ENCODE measurements around the gene STX8.
"Not testable (repeated sequence)": the region's sequence is repeated elsewhere in the genome, so short reads cannot be mapped to it uniquely, and the experiment has no call there.

Gene STX8

GRCh38 chr17:9363440-9364350 is 211.9 kb downstream of the STX8 start:
- Mint-ChIP-seq H3K36me3 (ENCODE audit: insufficient read depth) (peaks cover 5% of the 10 kb centered on the region), H3K27ac (ENCODE audit: low read depth) (no peak overlapping the region), H3K9me3 (no peaks in the 10 kb centered on the region), H3K27me3 (no peaks in the 10 kb centered on the region), H3K4me1 (peaks cover 19% of the 10 kb centered on the region), H3K4me3 (no peak overlapping the region)
- ATAC-seq (replicated peaks; ENCODE audit: extremely low read depth, poor library complexity, severe bottlenecking) (no peak), DNase-seq (ENCODE audit: low spot score in 2 of 2) (no peak)

DNA sequence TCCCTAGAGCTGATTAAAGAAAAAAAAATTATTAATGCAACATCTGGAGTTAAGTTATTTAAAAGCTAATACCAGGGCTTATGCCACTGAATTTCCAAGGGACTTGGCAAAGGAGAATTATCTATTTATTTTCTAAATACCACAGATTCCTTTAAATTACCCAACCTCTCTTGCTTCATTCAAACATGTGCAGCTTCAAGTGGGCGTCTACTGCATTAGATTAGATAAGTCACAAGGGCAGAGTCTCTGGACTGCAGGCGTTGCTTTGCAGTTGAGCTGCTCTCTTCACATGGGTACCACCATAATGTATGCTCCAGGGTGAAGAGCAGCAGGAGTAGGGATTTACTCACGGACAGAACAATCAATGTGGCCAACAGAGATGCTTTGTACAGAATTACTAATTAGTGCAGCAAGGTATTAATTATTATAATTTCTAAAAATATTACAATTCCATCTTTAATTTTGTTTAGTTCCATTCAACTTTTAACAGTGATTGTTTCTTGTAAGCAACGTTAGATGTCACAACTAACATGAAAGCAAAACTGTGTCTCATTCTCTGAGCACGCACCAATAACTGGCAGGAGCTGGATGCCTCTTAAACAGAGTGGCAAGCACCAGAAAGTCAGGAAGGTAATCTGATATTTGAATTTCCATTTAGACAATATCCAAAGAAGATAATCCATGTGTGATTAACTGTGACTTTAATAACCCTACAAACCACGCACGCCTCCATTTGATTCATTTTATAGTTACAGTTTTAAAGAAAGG is 214.2 kb downstream of the STX8 start:
- no peak for DNase-seq (ENCODE audit: low spot score in 2 of 2)
- Mint-ChIP-seq H3K4me3 (no peak overlapping the region), H3K9me3 (no peaks in the 10 kb centered on the region), H3K27ac (ENCODE audit: low read depth) (no peak overlapping the region), H3K36me3 (ENCODE audit: insufficient read depth) (peaks cover 2% of the 10 kb centered on the region), H3K4me1 (peaks cover 17% of the 10 kb centered on the region), H3K27me3 (no peaks in the 10 kb centered on the region)
- no peak for ATAC-seq (replicated peaks; ENCODE audit: extremely low read depth, poor library complexity, severe bottlenecking)

DNA sequence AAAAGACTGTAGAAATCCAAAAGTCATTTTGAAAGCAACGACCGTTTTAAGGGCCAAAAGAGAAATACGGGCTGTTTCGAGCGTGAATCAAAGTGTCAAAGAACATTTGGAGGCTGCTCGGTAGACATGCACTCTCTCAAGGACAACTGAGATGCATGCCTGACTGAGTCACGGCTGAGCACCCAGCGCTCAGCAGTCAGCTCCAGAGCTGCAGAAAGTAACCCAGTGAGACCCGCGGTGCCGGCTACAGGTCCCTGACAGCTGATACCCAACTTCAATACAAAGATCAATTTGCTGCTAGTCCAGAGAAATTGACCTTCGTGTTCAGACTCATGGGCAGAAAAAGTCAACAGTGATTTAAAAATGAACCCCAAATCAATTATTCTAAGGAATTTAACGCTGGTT is 214.9 kb downstream of the STX8 start:
- no peak for DNase-seq (ENCODE audit: low spot score in 2 of 2)
- Mint-ChIP-seq H3K4me1 (peaks cover 17% of the 10 kb centered on the region), H3K9me3 (no peaks in the 10 kb centered on the region), H3K27ac (ENCODE audit: low read depth) (no peak overlapping the region), H3K27me3 (no peaks in the 10 kb centered on the region), H3K36me3 (ENCODE audit: insufficient read depth) (peaks cover 2% of the 10 kb centered on the region), H3K4me3 (no peak overlapping the region)
- no peak for ATAC-seq (replicated peaks; ENCODE audit: extremely low read depth, poor library complexity, severe bottlenecking)

DNA sequence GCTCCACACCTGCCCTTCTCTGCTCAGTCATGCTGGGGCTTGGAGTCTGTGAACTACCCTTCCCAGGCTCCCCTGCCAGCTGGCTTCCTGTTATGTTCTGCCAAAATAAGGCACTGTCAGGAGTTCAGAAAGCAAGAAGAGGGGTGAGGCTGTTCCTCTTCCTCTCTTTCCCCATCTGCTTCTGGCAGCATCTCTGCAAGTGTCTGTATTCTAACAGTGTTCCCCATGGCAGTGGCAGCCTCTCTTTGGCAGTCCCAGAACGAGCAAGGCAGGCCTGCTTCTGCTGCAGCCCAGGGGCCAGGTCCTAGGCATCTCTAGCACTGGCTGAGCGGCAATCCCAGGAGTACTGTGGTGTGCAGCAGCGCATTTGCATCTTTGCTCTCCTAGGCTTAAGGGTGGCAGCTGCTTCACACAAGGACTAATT is 219.1 kb downstream of the STX8 start:
- ATAC-seq (replicated peaks; ENCODE audit: extremely low read depth, poor library complexity, severe bottlenecking) (no peak), DNase-seq (ENCODE audit: low spot score in 2 of 2) (no peak)
- Mint-ChIP-seq H3K4me1 (peaks cover 4% of the 10 kb centered on the region), H3K27me3 (no peaks in the 10 kb centered on the region), H3K4me3 (no peak overlapping the region), H3K9me3 (no peaks in the 10 kb centered on the region), H3K36me3 (ENCODE audit: insufficient read depth) (peaks cover 2% of the 10 kb centered on the region), H3K27ac (ENCODE audit: low read depth) (no peak overlapping the region)

- no peak overlapping the region for H3K4me3 Mint-ChIP-seq
- ATAC-seq (replicated peaks; ENCODE audit: extremely low read depth, poor library complexity, severe bottlenecking) (no peak), DNase-seq (ENCODE audit: low spot score in 2 of 2) (no peak)
- H3K4me1 Mint-ChIP-seq: peaks cover 4% of the 10 kb centered on the region
- H3K27ac Mint-ChIP-seq (ENCODE audit: low read depth): no peak overlapping the region
- no peaks in the 10 kb centered on the region for H3K27me3 Mint-ChIP-seq
- H3K9me3 Mint-ChIP-seq: no peaks in the 10 kb centered on the region
- peaks cover 2% of the 10 kb centered on the region for H3K36me3 Mint-ChIP-seq (ENCODE audit: insufficient read depth)
Observed at GRCh38 chr17:9355846-9356245, 219.8 kb downstream of the STX8 start.

DNA sequence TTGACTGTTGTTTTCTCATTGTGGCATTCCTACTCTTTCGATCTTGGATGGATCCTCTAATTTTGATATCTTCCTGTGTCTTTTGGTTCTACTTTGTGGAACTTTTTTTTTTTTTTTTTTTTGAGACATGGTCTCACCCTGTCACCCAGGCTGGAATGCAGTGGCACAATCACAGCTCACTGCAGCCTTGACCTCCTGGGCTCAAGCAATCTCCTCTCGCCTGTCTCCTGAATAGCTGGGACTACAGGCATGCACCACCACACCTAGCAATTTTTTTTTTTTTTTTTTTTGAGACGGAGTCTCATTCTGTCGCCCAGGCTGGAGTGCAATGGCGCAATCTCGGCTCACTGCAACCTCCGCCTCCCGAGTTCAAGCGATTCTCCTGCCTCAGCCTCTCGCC is 220.4 kb downstream of the STX8 start:
- not testable (repeated sequence) for ATAC-seq (replicated peaks; ENCODE audit: extremely low read depth, poor library complexity, severe bottlenecking); H3K27me3 Mint-ChIP-seq; H3K4me1 Mint-ChIP-seq; H3K4me3 Mint-ChIP-seq; H3K9me3 Mint-ChIP-seq; H3K36me3 Mint-ChIP-seq (ENCODE audit: insufficient read depth); H3K27ac Mint-ChIP-seq (ENCODE audit: low read depth); DNase-seq (ENCODE audit: low spot score in 2 of 2)

DNA sequence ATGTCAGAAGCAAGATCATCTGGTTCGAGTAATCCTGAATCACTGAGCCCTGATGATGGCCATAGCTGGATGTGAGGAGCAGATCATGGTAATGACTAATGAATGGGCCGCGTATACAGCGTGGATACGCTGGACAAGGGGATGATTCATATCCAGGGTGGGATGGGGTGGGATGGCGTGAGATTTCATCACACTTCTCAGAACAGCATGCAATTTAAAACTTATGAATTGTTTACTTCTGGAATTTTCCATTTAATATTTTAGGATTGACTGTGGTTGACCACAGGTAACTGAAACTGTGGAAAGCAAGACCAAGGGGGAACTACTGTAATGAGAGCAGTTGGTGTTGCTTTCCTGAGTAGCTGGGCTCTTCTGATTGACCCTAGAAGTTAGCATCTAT is 225.5 kb downstream of the STX8 start:
- H3K4me3 Mint-ChIP-seq: no peak overlapping the region
- no peaks in the 10 kb centered on the region for H3K27me3 Mint-ChIP-seq
- no peak for DNase-seq (ENCODE audit: low spot score in 2 of 2)
- H3K36me3 Mint-ChIP-seq (ENCODE audit: insufficient read depth): peaks cover 2% of the 10 kb centered on the region
- no peaks in the 10 kb centered on the region for H3K9me3 Mint-ChIP-seq
- peaks cover 6% of the 10 kb centered on the region for H3K4me1 Mint-ChIP-seq
- H3K27ac Mint-ChIP-seq (ENCODE audit: low read depth): no peak overlapping the region
- no peak for ATAC-seq (replicated peaks; ENCODE audit: extremely low read depth, poor library complexity, severe bottlenecking)

DNA sequence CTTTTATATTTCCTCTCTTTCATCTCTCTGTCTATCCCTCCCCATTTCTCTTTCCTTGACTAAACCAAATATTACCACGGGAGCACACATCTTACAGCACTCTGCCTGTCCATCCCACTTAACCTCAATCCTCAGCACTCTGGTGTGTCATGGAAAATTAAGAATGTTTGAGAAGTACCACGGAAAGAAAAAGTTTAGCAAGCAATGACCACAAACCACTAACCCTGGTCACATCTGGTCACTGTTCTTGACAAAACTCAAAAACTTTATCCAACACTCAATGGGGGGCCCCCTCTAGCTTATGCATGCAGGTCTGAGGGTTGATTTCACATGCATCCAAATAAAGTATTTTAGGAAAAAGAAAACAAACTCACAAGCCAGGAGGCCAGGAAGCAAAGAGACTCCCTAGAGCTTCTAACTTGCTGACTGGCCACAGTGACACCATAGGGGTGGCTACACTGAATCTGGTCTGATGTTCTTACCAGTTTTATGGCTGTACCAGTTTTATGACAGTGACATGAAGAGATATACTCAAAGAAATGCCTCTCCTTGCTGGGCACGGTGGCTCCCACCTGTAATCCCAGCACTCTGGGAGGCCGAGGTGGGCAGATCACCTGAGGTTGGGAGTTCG is 229.2 kb downstream of the STX8 start:
- ATAC-seq (replicated peaks; ENCODE audit: extremely low read depth, poor library complexity, severe bottlenecking) (no peak), DNase-seq (ENCODE audit: low spot score in 2 of 2) (no peak)
- Mint-ChIP-seq H3K4me3 (no peak overlapping the region), H3K4me1 (peaks cover 17% of the 10 kb centered on the region), H3K9me3 (no peaks in the 10 kb centered on the region), H3K36me3 (ENCODE audit: insufficient read depth) (peaks cover 2% of the 10 kb centered on the region), H3K27me3 (no peaks in the 10 kb centered on the region), H3K27ac (ENCODE audit: low read depth) (no peak overlapping the region)

DNA sequence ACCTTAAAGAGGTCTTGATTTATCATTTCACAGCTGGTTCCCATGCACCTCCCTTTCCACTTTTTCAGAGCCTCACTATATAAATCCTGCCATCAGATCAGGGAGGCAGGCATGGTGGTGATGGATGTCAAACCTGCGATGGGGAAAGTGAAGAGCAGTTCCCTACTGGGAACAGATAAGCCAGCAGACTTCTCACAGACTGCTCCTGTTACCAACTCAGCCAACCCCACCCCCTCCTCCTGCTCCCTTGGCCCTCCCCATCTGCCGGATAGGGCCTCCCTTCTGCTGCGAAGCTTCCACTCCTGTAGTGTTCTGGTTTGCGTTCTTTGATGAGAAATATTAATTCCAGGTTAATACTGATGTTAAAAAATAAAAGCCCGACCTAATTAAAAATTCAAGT is 232.1 kb downstream of the STX8 start:
- Mint-ChIP-seq H3K4me1 (peaks cover 17% of the 10 kb centered on the region), H3K27me3 (no peaks in the 10 kb centered on the region), H3K9me3 (no peaks in the 10 kb centered on the region), H3K4me3 (no peak overlapping the region), H3K27ac (ENCODE audit: low read depth) (no peak overlapping the region), H3K36me3 (ENCODE audit: insufficient read depth) (no peaks in the 10 kb centered on the region)
- DNase-seq (ENCODE audit: low spot score in 2 of 2) (no peak), ATAC-seq (replicated peaks; ENCODE audit: extremely low read depth, poor library complexity, severe bottlenecking) (no peak)

GRCh38 chr17:9342225-9342624 is 233.4 kb downstream of the STX8 start:
- Mint-ChIP-seq H3K4me3 (no peak overlapping the region), H3K36me3 (ENCODE audit: insufficient read depth) (no peaks in the 10 kb centered on the region), H3K27me3 (no peaks in the 10 kb centered on the region), H3K27ac (ENCODE audit: low read depth) (no peak overlapping the region), H3K9me3 (no peaks in the 10 kb centered on the region), H3K4me1 (peaks cover 17% of the 10 kb centered on the region)
- ATAC-seq (replicated peaks; ENCODE audit: extremely low read depth, poor library complexity, severe bottlenecking) (no peak), DNase-seq (ENCODE audit: low spot score in 2 of 2) (no peak)

DNA sequence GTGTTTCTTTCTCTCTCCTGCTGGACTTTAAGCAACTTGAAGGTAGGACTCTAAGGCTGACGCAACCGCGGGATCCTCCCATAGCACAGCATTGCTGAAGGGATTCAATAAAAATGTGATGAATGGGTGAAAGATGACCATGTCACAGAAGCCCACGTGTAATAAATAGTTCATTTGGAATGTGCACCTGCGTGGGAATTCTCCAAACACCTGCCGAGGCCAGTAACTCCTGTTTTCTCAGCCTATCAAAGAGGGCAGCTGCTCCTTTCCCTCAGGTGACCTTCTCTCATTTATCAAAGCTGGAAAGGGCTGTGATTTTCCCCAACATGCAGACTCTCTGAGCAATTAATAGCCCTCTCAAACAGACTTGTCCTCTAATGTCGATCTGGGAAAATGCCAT is 235.7 kb downstream of the STX8 start:
- Mint-ChIP-seq H3K4me1 (peaks cover 11% of the 10 kb centered on the region), H3K9me3 (peaks cover 13% of the 10 kb centered on the region), H3K27ac (ENCODE audit: low read depth) (no peak overlapping the region), H3K4me3 (no peak overlapping the region), H3K36me3 (ENCODE audit: insufficient read depth) (no peaks in the 10 kb centered on the region), H3K27me3 (no peaks in the 10 kb centered on the region)
- ATAC-seq (replicated peaks; ENCODE audit: extremely low read depth, poor library complexity, severe bottlenecking): no peak
- DNase-seq (ENCODE audit: low spot score in 2 of 2): no peak

DNA sequence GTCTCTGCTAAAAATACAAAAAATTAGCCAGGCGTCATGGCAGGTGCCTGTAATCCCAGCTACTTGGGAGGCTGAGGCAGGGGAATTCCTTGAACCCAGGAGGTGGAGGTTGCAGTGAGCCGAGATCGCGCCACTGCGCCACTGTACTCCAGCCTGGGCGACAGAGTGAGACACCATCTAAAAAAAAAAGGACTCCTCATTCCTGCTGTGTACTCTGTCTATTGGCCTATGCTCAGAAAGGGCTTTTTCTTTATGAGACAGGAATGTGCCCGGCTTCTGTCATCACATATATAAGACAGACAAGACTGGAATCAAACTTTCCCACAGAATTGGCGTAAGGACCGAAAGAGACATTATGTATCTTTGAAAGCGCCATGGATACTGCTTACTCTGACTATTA is 236.1 kb downstream of the STX8 start:
- not testable (repeated sequence) for H3K27me3 Mint-ChIP-seq; H3K36me3 Mint-ChIP-seq (ENCODE audit: insufficient read depth); ATAC-seq (replicated peaks; ENCODE audit: extremely low read depth, poor library complexity, severe bottlenecking); H3K27ac Mint-ChIP-seq (ENCODE audit: low read depth); H3K4me3 Mint-ChIP-seq; DNase-seq (ENCODE audit: low spot score in 2 of 2)
- Mint-ChIP-seq H3K4me1 (peaks cover 11% of the 10 kb centered on the region), H3K9me3 (peaks cover 16% of the 10 kb centered on the region)
